ENCODE results near the gene UQCC2. TPM values are rescaled to one million over a fixed set of nuclear protein-coding genes. Genes with fewer than 3 reads are reported as not detected.

UQCC2 gene
- total and polyA plus RNA-seq, 7 donors = 118 to 184 (median 141) TPM

GRCh38 chr6:33719326-33719987 lies 8.0 kb upstream of the UQCC2 start:
- H3K4me3 ChIP-seq = no peak overlapping the region
- H3K36me3 ChIP-seq (ENCODE audit: insufficient read depth in 1 of 2, low read depth in 1 of 2) = peaks cover 0 to 33% of the 10 kb centered on the region in 2 donors
- 50 to 64% (median 55%) methylated on average over 11 of the region's 11 CpGs for WGBS, 3 donors
- no peak for DNase-seq
- H3K9me3 ChIP-seq = no peaks in the 10 kb centered on the region
- ATAC-seq = peak; percentile 22 to 27 (median 22)
- intact Hi-C loops (cut with DNase I) = no loop called here
- no peaks in the 10 kb centered on the region for H3K27me3 ChIP-seq (ENCODE audit: insufficient read depth in 3 of 3, low read length in 2 of 3)
- TF ChIP-seq, protein P1, sequence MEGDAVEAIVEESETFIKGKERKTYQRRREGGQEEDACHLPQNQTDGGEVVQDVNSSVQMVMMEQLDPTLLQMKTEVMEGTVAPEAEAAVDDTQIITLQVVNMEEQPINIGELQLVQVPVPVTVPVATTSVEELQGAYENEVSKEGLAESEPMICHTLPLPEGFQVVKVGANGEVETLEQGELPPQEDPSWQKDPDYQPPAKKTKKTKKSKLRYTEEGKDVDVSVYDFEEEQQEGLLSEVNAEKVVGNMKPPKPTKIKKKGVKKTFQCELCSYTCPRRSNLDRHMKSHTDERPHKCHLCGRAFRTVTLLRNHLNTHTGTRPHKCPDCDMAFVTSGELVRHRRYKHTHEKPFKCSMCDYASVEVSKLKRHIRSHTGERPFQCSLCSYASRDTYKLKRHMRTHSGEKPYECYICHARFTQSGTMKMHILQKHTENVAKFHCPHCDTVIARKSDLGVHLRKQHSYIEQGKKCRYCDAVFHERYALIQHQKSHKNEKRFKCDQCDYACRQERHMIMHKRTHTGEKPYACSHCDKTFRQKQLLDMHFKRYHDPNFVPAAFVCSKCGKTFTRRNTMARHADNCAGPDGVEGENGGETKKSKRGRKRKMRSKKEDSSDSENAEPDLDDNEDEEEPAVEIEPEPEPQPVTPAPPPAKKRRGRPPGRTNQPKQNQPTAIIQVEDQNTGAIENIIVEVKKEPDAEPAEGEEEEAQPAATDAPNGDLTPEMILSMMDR (IDR thresholded peaks at IDR 0.05) = no peak
- peak overlapping the region; percentile 69 for H3K27ac ChIP-seq
- peaks cover 6% of the 10 kb centered on the region for H3K4me1 ChIP-seq

- 95 to 100% (median 99%) methylated on average over 2 of the region's 2 CpGs for WGBS, 3 donors
- TF ChIP-seq, protein P1 (IDR thresholded peaks at IDR 0.05) = no peak
- Histone ChIP-seq H3K9me3 (no peaks in the 10 kb centered on the region), H3K36me3 (ENCODE audit: insufficient read depth in 1 of 2, low read depth in 1 of 2) (peaks cover 0 to 25% of the 10 kb centered on the region in 2 donors), H3K27me3 (ENCODE audit: insufficient read depth in 3 of 3, low read length in 2 of 3) (no peaks in the 10 kb centered on the region), H3K4me1 (peaks cover 6% of the 10 kb centered on the region), H3K4me3 (no peak overlapping the region), H3K27ac (peak overlapping the region; percentile 69)
- ATAC-seq (peak in 3 of 4 donors; percentile 5 to 18 (median 8)), DNase-seq (no peak)
- intact Hi-C loops (cut with DNase I) = no loop called here
These were observed 7.2 kb upstream of the UQCC2 start for GRCh38 chr6:33718713-33719112.

DNA sequence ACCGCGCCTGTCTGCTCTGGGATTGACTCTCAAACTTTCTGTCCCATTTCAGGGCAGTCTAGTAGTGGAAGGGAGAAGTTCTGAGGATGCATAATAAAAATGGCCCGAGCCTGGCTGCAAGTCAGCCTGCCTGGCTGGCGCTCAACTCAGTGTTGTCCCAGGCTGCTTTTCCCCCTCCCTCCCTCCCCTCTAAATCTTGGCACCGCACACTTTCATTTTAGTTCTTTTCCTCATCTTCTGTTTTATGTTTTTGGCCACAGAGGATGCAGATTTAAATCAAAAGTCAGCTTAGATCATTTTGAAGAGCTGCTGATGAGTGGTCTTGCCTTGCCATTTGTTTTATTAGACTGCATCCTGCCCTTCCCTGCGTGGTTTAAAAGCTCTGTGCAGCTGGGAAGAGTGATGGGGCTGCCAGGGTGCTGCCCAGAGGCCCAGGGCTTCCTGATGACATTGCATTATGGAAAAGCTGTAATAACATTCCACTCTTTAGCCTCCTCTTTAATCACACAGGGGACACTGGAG lies 6.5 kb upstream of the UQCC2 start:
- TF ChIP-seq, protein P1 (IDR thresholded peaks at IDR 0.05) = no peak
- Histone ChIP-seq H3K36me3 (ENCODE audit: insufficient read depth in 1 of 2, low read depth in 1 of 2) (peaks cover 0 to 18% of the 10 kb centered on the region in 2 donors), H3K27ac (peak overlapping the region; percentile 69), H3K9me3 (no peaks in the 10 kb centered on the region), H3K4me3 (no peak overlapping the region), H3K4me1 (peaks cover 6% of the 10 kb centered on the region), H3K27me3 (ENCODE audit: insufficient read depth in 3 of 3, low read length in 2 of 3) (no peaks in the 10 kb centered on the region)
- DNase-seq = no peak
- WGBS, 3 donors = 13 to 34% (median 18%) methylated on average over 6 of the region's 6 CpGs
- ATAC-seq = peak in 2 of 4 donors; percentile 0 to 1
- intact Hi-C loops (cut with DNase I) = no loop called here

DNA sequence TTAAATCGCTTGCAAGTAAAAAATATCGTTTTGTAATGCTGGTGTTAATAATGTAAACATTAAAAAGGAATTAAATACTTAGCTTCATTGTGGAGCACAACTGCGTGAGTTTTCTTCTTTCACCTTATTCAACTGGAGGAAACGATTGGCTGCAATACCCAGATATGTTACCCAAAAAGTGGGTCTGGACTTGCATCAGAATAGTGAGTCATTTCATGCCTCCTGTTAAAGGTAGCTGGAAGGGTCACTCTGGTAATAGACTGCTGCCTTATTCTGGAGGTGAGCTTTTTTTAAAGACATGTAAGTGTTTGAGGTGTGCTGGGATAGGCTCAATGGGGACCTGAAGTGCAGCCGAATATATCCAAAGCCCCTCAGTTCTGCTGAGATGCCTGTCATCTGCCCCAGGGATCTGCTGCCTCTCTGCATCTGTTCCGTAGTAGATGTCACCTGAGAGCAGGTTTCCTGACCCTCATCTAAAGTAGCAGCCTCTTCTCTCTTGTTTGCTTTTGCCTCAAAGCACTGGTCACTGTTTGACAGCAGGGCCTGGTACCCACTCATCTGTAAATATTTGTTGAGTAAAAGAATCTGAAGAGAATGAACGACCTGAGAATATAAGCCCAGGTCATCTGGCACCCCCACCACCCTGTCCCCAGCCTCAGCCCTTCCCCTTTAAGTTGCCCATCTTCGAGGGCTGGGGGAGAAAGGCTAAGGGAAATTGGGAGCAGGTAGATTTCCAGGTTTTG lies 5.6 kb upstream of the UQCC2 start:
- Histone ChIP-seq H3K4me3 (no peak overlapping the region), H3K27ac (peak overlapping the region; percentile 9), H3K27me3 (ENCODE audit: insufficient read depth in 3 of 3, low read length in 2 of 3) (no peaks in the 10 kb centered on the region), H3K4me1 (peaks cover 6% of the 10 kb centered on the region), H3K9me3 (no peaks in the 10 kb centered on the region), H3K36me3 (ENCODE audit: insufficient read depth in 1 of 2, low read depth in 1 of 2) (peaks cover 0 to 9% of the 10 kb centered on the region in 2 donors)
- DNase-seq (no peak), ATAC-seq (no peak)
- 81 to 87% (median 82%) methylated on average over 8 of the region's 8 CpGs for WGBS, 3 donors
- intact Hi-C loops (cut with DNase I) = no loop called here
- TF ChIP-seq, protein P1 (IDR thresholded peaks at IDR 0.05) = no peak

All from psoas muscle (tissue), 8 donors.